Activated CD4-positive, CD25-positive, alpha-beta regulatory T cell treated with anti-CD3 and anti-CD28 coated beads, Interleukin-2, amount 50 U/mL, for 24 hours (primary cell): ENCODE measurements around the gene ABHD1.
"Not testable (repeated sequence)": the region's sequence is repeated elsewhere in the genome, so short reads cannot be mapped to it uniquely, and the experiment has no call there.

ENCODE experiments used
- ATAC-seq, 2 donors: fragments of 150-1000 bp; cut with Tn5 transposase; one replicate each; pipeline ENCODE4 v1.10.0; 2021; ENCODE audit warnings: mild to moderate bottlenecking in 1 of 2, moderate library complexity in 1 of 2

Gene ABHD1

GRCh38 chr2:27087823-27088410 lies 35.7 kb upstream of the ABHD1 start:
- ATAC-seq, result no peak

GRCh38 chr2:27088634-27089033 lies 35.0 kb upstream of the ABHD1 start:
- ATAC-seq, result no peak

- no peak for ATAC-seq
These were observed 34.3 kb upstream of the ABHD1 start for GRCh38 chr2:27089111-27089954.

- no peak for ATAC-seq
These were observed 31.6 kb upstream of the ABHD1 start for GRCh38 chr2:27091746-27092695.

GRCh38 chr2:27092696-27093429 lies 30.8 kb upstream of the ABHD1 start:
- no peak for ATAC-seq

- ATAC-seq, result no peak
These were observed 29.9 kb upstream of the ABHD1 start for GRCh38 chr2:27093430-27094352.

- no peak for ATAC-seq
These were observed 29.1 kb upstream of the ABHD1 start for GRCh38 chr2:27094353-27094984.

- no peak for ATAC-seq
These were observed 28.2 kb upstream of the ABHD1 start for GRCh38 chr2:27095427-27095744.

- peak; percentile 83 to 90 for ATAC-seq
These were observed 27.6 kb upstream of the ABHD1 start for GRCh38 chr2:27095745-27096651.

GRCh38 chr2:27096748-27097297 lies 26.8 kb upstream of the ABHD1 start:
- ATAC-seq, result no peak

GRCh38 chr2:27097341-27097740 lies 26.3 kb upstream of the ABHD1 start:
- no peak for ATAC-seq

GRCh38 chr2:27099334-27099955 lies 24.2 kb upstream of the ABHD1 start:
- ATAC-seq, result no peak

- ATAC-seq, result no peak
These were observed 23.6 kb upstream of the ABHD1 start for GRCh38 chr2:27100036-27100435.

GRCh38 chr2:27102329-27102728 lies 21.3 kb upstream of the ABHD1 start:
- no peak for ATAC-seq

- ATAC-seq, result no peak
These were observed 17.6 kb upstream of the ABHD1 start for GRCh38 chr2:27105981-27106380.

- ATAC-seq, result no peak
These were observed 15.4 kb upstream of the ABHD1 start for GRCh38 chr2:27108221-27108620.

- no peak for ATAC-seq
These were observed 14.5 kb upstream of the ABHD1 start for GRCh38 chr2:27109083-27109482.

- ATAC-seq, result not testable (repeated sequence)
These were observed 12.8 kb upstream of the ABHD1 start for GRCh38 chr2:27110603-27111352.
